GM18508 (cell line): Measurements from ENCODE around the gene CNRIP1.
"Not testable (repeated sequence)": the region's sequence is repeated elsewhere in the genome, so short reads cannot be mapped to it uniquely, and the experiment has no call there.

Experiments used
- ATAC-seq: cut with Tn5 transposase; IDR thresholded peaks from one replicate; pipeline ENCODE4 v1.9.1; 2021; ENCODE audit warnings: moderate number of reproducible peaks; ENCODE audit not compliant: insufficient read depth, unreplicated experiment

The CNRIP1 gene

GRCh38 chr2:68341583-68341982 is 21.8 kb upstream of the CNRIP1 start:
- ATAC-seq, result no peak

- ATAC-seq, result no peak
Observed at GRCh38 chr2:68341062-68341329, 21.2 kb upstream of the CNRIP1 start.

DNA sequence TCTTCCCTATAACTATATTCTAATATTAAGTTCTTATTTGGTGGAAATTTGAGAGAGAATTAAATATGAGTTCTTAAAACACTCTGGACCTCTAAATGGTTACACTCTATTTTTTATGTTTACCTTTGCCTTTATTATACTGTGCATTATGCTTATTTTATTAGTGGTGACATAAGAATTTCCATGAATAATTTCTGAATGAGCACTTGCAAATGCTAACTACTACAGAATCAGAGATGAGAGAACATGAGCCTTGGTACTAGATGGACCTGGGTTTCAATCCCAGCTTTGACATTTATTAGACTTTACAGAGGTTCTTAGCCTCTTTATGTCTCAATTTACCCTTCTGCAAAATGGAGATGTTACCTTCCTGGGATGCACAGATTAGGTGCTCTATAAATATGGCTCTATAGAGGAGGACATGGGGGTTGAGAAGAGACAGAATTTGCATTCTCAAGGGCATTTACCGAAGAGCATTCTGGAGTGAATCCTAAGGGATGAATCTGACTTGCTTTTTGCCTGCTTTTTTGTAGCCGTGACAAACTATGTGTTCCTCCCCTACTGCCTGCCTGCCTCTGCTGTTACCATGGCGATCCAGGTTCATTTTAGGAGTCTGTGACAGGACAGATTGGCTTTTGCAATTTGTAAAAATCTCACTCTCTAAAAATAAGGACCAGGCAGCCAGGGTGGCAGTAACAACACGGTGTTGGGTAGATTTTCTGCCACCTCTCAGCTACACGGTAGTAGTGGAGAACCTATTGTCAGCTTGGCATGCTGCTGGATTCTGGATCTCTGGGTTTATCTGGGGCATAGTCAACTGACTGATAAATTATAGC is 20.7 kb upstream of the CNRIP1 start:
- ATAC-seq, result no peak

DNA sequence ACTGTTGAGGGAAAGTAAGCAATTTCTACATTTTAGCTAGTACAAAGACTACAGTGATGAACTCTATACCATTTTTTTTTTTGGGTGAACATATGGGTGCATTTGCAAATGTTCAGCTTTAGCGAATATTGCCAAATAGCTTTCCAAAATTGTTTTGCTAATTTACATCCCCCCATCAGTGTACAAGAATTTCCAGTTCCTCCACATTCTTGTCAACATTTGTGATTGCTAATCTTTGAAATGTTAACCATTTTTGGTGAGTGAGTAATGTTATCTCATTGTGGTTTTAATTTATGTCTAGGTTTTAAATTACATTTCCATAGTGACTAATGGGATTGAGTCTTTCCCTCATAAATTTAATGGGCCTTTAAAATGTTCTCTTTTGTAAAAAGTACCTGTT is 16.4 kb upstream of the CNRIP1 start:
- no peak for ATAC-seq

- no peak for ATAC-seq
Observed at GRCh38 chr2:68333931-68334330, 14.2 kb upstream of the CNRIP1 start.

- no peak for ATAC-seq
Observed at GRCh38 chr2:68333009-68333408, 13.3 kb upstream of the CNRIP1 start.

DNA sequence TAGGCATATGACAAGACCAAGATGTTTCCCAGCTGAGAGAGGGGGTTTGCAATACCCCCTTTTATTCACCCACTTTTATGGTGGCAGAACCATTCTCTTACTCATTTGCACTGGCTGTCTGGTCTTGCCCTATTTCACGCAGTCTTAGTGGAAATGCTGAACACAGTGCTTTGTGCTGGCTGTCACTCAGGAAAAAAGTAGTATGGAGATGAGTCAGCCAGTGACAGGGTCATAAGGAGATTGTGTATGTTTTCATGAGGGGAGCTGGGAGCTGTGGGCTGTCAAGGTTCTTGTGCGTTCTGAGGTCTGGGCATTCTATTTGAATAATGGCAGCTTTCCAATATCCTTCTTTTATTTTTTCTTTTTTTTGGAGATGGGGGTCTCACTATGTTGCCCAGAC is 10.9 kb upstream of the CNRIP1 start:
- no peak for ATAC-seq

- no peak for ATAC-seq
Observed at GRCh38 chr2:68328901-68329300, 9.2 kb upstream of the CNRIP1 start.

- no peak for ATAC-seq
Observed at GRCh38 chr2:68325056-68325455, 5.3 kb upstream of the CNRIP1 start.

DNA sequence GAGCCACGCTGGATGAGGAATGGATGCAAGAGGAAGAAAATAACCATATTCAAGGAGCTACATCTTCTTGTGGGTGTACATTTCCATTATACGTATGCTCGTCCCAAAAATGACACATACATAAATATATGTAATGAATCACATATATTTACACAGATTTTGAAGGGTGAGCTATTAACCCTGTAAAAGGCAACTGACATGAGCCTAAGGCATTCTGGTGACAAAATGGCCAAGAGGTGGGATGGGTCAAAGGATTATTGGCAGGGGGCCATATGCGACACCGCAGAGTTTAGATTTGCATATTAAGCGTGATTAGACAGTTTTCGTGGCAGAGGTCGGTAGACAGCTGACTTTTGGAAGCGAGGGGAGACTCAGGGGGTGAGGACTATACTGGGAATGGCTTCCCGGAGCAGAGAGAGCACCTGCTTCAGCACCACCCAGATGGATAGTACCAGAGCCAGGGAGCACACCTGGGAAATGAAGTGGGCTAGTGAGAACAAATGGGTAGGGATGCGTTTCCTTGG is 431 bp upstream of the CNRIP1 start:
- no peak for ATAC-seq

- no peak for ATAC-seq
Observed at GRCh38 chr2:68318914-68319397, 793 bp downstream of the CNRIP1 start.

- ATAC-seq, result no peak
Observed at GRCh38 chr2:68317971-68318913, 1.5 kb downstream of the CNRIP1 start.

DNA sequence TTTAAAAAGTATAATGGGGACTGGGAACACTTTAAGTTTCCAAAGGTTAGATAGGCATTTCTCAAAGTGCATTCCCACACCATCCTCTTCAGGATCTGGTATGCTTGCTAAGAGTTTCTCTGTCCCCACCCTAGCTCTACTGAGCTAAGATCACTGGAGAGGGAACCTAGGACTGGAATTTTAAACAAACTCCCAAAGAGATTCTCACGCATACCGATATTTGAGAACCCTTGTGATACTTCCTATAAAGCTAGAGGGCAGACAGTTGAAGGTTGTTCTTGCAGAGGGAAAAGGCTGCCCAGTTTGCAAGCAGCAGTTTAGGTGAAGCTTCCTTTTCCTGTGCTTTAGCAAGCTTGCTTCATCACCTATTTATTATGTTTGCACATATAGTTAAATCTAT is 3.6 kb downstream of the CNRIP1 start:
- no peak for ATAC-seq

DNA sequence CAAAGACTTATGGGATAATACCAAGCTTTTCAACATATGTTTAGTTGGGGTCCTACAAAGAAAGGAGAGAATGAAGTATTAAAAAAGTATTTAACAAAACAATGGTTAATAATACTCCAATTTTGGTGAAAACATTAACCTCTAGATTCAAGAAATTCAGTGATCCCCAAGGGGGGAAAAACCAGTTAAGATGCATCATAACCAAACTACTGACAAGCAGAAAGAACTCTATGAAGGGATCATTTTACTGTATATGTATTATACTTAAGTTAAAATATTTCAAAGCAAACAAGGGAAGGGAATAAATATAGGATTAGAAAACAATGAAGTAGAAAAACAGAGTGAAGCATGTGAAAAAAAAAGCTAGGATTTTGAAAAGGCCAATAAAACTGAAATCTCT is 8.7 kb downstream of the CNRIP1 start:
- no peak for ATAC-seq

DNA sequence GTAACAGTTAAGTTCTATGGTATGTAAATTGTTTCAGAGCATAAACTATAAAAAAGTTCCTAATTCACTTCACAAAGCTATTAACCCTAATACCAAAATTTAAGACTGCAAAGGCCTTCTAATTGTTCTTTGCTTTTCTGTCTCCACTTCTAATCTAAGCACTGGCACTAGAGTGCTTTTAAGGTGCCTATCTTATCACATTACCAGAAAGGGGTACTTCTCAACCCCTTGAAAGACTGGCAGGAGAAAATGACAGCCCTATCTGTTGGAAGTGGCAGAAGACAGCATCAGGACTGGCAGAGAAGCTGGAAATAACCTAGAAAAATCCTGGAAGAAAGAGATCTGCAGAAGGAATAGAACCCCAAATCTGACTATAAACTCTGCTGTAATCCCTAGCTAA is 10.3 kb downstream of the CNRIP1 start:
- ATAC-seq, result no peak

- not testable (repeated sequence) for ATAC-seq
Observed at GRCh38 chr2:68303902-68304272, 15.9 kb downstream of the CNRIP1 start.

GRCh38 chr2:68303033-68303901 is 16.5 kb downstream of the CNRIP1 start:
- no peak for ATAC-seq

DNA sequence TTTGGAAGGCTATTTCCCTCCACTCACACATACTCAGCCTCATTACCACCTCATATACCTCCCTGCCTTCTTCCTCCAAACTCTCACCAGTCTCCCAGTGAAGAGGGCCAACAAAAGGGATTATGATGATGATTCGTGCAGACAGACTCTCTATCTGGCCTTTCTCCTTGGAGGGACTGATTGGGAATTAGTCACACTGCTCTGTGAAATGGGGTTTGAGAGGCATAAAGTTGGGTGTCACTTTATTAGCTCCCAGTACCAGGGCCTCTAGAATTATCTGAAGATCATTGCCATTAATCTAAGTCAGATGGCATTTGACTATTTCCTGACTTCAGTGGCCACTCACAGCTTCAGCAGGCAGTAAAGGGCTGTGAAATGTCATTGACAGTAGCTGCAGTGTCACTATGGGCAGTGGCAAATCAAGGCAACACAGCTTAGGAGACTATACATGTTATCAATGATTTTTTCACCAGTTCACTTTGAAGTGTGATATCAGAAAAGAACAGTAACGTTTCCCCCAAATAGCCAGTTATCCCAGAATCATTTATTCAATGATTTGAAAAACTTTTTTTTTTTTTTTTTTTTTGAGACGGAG is 17.4 kb downstream of the CNRIP1 start:
- ATAC-seq, result no peak

DNA sequence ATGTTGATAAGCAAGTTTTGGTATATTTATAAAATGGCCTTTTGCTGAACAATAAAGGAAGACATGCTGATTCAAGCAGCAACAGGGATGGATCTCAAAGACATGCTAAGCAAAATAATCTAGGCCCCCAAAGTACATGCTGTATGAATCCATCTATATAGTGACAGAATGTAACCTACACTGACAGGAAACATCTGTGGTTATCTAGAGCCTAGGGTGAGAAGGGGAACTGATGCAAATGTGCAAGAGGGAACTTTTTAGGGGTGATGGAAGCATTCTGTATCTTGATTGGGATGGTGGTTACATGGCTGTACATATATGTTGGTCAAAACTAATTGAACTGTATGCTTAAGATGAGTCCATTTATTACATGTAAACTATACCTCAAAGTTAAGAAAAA is 24.2 kb downstream of the CNRIP1 start:
- ATAC-seq, result no peak

DNA sequence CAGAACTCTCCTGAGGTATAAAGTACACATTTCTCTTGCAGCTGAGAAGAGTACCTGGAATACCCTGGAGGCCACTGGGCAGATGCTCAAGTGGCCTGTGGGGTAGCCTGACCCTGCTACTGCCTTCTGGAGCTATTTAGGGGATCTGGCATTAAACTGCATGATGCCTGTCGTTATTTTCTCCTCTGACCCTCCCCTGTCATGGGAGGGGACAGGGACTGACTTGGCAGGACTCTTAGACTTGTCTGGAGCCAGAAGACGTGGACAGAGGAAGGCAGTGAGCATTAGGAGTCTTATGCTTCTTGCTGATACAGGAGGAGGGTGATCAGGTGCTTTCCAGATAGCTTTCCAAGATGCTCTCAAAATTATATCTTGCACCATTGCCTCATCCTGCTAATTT is 24.8 kb downstream of the CNRIP1 start:
- no peak for ATAC-seq
